Colonic mucosa (tissue), 4 donors: ENCODE results near the gene ADAMTS14. TPM values are rescaled to one million over a fixed set of nuclear protein-coding genes. Genes with fewer than 3 reads are reported as not detected.

Experiments used
- DNase-seq: peaks from one replicate; pipeline ENCODE4 v3.0.0-alpha.2; 2020
- H3K27ac ChIP-seq: fragments of 200-600 bp; one replicate; pipeline ENCODE4 v1.8.0; 2021
- H3K27me3 ChIP-seq: fragments of 200-600 bp; one replicate; pipeline ENCODE4 v1.8.0; 2021
- H3K36me3 ChIP-seq: fragments of 200-600 bp; one replicate; pipeline ENCODE4 v1.8.0; 2021
- H3K4me1 ChIP-seq: fragments of 200-600 bp; one replicate; pipeline ENCODE4 v1.8.0; 2021; ENCODE audit warnings: mild to moderate bottlenecking
- H3K4me3 ChIP-seq: fragments of 200-600 bp; one replicate; pipeline ENCODE4 v1.8.0; 2021
- H3K9ac ChIP-seq, 2 donors: one replicate each; pipeline ENCODE4 v1.7.0; 2013; ENCODE audit warnings: control low read depth in 2 of 2, low read depth in 2 of 2, low read length in 2 of 2
- H3K9me3 ChIP-seq: fragments of 200-600 bp; one replicate; pipeline ENCODE4 v1.8.0; 2021
- CTCF ChIP-seq: fragments of 200-600 bp; IDR thresholded peaks from one replicate; pipeline ENCODE4 v1.8.0; 2022; ENCODE audit warnings: antibody characterized with exemption, mild to moderate bottlenecking
- intact Hi-C: fragments of 100-400 bp; cut with DNase I; formaldehyde crosslinking; loops from one replicate; pipeline ENCODE4 v1.14.1; 2022
- total RNA-seq, 2 donors: library from RNA; stranded (reverse); fragmentation: NEBNext Ultra II Directional in 1 of 2; extraction: Animal tissue kit (Norgen Biotek cat#: 25700) in 1 of 2; gene quantifications; one replicate each; pipeline ENCODE4 v1.2.1, GENCODE V29; 2021
- donor health status: healthy.
- donor health status: DM: no; HTN: no; CAD: no.
- donor health status: DM: no; HTN: no; CAD: no.

ADAMTS14 gene
- total RNA-seq, 2 donors from 2014 or later, result 0.93 to 1.5 TPM

DNA sequence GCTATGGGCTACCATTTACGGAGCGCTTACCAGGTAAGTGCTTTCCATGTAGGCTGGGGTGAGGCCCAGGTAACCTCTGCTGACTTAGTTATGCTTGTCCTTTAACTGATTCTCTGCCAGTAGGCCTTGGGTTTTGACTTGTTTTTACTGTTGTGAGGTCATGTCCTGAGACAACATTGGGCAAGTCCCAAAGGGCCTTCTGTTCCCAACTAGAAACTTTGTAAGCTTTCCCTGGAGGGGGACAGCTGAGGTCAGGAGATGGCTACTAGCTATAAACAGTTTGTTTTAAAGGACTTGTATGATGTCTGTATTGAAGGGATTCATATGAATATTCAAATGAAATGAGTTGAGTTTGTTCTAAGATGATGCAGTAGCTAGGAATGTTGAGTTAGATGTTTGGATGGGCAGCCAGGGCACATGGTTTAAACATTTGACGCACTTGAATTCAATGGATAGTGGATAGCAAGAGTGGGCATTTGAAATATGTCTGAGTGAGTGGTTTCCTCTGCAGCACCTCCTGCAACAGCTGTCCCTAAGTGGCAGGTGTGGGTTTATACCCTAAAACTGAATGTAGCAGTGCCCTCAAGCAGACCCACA, 133.4 kb downstream of the ADAMTS14 start:
- no peaks in the 10 kb centered on the region for H3K4me1 ChIP-seq
- no peak for TF ChIP-seq CTCF

DNA sequence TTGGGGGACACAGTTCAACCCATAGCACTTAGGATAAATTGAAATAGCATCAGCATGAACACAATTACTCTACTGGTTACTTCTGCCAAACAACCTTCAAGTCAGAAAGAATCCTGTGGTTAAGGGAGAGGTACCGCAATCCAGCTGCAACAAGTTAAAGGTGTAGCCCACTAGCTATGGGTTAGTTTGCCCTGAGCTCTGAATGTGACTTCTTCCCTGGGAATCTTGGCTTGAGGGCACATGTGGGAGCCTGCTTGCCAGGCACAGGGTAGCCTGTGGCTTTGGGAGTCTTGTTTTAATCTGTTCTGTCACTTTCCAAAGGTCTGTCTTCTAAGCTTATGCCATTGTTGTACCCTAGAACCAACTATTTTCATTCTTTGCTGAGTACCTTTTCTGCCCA, 134.5 kb downstream of the ADAMTS14 start:
- no peaks in the 10 kb centered on the region for H3K9me3 ChIP-seq
- no peak for DNase-seq
- H3K27me3 ChIP-seq, result no peaks in the 10 kb centered on the region
- no peak overlapping the region for H3K27ac ChIP-seq
- intact Hi-C loops, result no loop called here
- H3K4me1 ChIP-seq, result no peaks in the 10 kb centered on the region
- H3K36me3 ChIP-seq, result no peaks in the 10 kb centered on the region
- H3K9ac ChIP-seq, result no peak overlapping the region
- no peak overlapping the region for H3K4me3 ChIP-seq
- TF ChIP-seq CTCF, result no peak

More for the DNA sequence above, 133.4 kb downstream of the ADAMTS14 start:
- Histone ChIP-seq H3K36me3 (no peaks in the 10 kb centered on the region), H3K9me3 (no peaks in the 10 kb centered on the region), H3K27me3 (no peaks in the 10 kb centered on the region), H3K9ac (no peak overlapping the region), H3K27ac (no peak overlapping the region), H3K4me3 (no peak overlapping the region)
- no peak for DNase-seq
- intact Hi-C loops, result no loop called here

DNA sequence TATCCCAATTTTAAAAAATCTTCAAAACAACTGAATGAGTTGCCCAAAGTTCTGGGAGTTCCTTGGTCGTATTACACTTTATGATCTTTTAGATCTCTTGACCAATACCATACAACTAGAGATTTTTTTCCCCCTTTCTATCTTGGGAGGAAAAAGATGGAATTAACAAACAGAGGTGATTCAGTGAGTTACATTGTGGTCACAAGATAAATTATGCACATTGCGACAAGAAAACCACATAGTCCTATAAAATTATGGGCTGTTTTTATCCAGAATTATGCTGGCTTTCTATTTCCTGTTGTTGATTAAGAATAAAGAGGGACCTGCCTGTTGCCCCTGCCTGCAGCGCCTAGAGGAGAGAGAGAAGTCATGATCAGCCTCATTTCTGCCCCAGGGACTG, 135.2 kb downstream of the ADAMTS14 start:
- H3K4me1 ChIP-seq, result no peaks in the 10 kb centered on the region
- intact Hi-C loops, result no loop called here

GRCh38 chr10:70809011-70809611, 136.8 kb downstream of the ADAMTS14 start:
- Histone ChIP-seq H3K4me3 (no peak overlapping the region), H3K9ac (no peak overlapping the region), H3K36me3 (no peaks in the 10 kb centered on the region), H3K4me1 (no peaks in the 10 kb centered on the region), H3K27ac (no peak overlapping the region), H3K9me3 (no peaks in the 10 kb centered on the region), H3K27me3 (no peaks in the 10 kb centered on the region)
- no peak for TF ChIP-seq CTCF
- no peak for DNase-seq
- intact Hi-C loops, result no loop called here

More for the DNA sequence above, 135.2 kb downstream of the ADAMTS14 start:
- H3K36me3 ChIP-seq, result no peaks in the 10 kb centered on the region
- no peaks in the 10 kb centered on the region for H3K9me3 ChIP-seq
- DNase-seq, result no peak
- no peak overlapping the region for H3K27ac ChIP-seq
- H3K27me3 ChIP-seq, result no peaks in the 10 kb centered on the region
- TF ChIP-seq CTCF, result no peak
- H3K4me3 ChIP-seq, result no peak overlapping the region
- H3K9ac ChIP-seq, result no peak overlapping the region

DNA sequence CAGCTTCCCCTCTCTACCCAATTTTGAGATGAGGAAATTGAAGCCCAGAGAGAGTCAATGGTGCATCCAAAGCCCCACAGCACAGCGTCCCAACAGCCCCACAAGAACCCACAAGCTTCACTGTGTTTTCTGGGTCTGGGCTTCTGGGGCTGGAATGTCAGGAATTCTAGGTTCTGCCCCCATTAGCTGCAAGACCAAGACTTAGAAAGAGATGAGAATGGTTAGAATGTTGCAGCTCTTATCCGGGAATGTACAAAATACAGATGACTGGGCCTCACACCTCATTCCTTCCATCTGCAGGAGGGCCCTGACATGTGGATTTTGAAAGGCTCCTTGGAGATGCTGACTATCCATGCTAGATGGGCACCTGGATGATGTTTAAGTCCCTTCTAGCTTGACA, 137.4 kb downstream of the ADAMTS14 start:
- TF ChIP-seq CTCF, result no peak
- H3K9ac ChIP-seq, result no peak overlapping the region
- H3K27ac ChIP-seq, result no peak overlapping the region
- intact Hi-C loops, result no loop called here
- no peak overlapping the region for H3K4me3 ChIP-seq
- H3K9me3 ChIP-seq, result no peaks in the 10 kb centered on the region
- H3K27me3 ChIP-seq, result no peaks in the 10 kb centered on the region
- no peaks in the 10 kb centered on the region for H3K4me1 ChIP-seq
- no peak for DNase-seq
- no peaks in the 10 kb centered on the region for H3K36me3 ChIP-seq
